GM12878 (cell line): Measurements from ENCODE around the gene OR2Y1. TPM values are rescaled to one million over a fixed set of nuclear protein-coding genes. Genes with fewer than 3 reads are reported as not detected.

ENCODE experiments used
- ATAC-seq: fragments of 200-7000 bp; cut with Tn5 transposase; 3 replicates; pipeline ENCODE4 v1.9.1; 2020; ENCODE audit warnings: mild to moderate bottlenecking, moderate library complexity
- BruUV-seq: library from RNA; stranded (reverse); fragments of 400-500 nt; replicated peaks from 2 replicates; lab custom pipeline; 2021; lab: Mats Ljungman, UMichigan
- CTCF ChIA-PET: fragments of 300-600 bp; sonication (Branson Sonifier 250); formaldehyde crosslinking; extraction: SDS; loops from one replicate; lab custom pipeline; 2021; ENCODE audit warnings: inconsistent platforms; lab: Yijun Ruan, JAX
- POLR2A ChIA-PET: fragments of 350-600 bp; formaldehyde crosslinking; extraction: SDS; loops from one replicate; lab custom pipeline; 2021; ENCODE audit warnings: inconsistent platforms; lab: Charles Lee
- RAD21 ChIA-PET: fragments of 300-600 bp; sonication (Branson Sonifier 250); formaldehyde crosslinking; loops from one replicate; lab custom pipeline; 2023; ENCODE audit warnings: antibody characterized with exemption; ENCODE audit not compliant: unreplicated experiment; lab: Charles Lee
- SMC1A ChIA-PET: fragments of 300-600 bp; sonication (Branson Sonifier 250); formaldehyde crosslinking; loops from one replicate; lab custom pipeline; 2023; ENCODE audit not compliant: unreplicated experiment, uncharacterized antibody; lab: Charles Lee
- DNase-seq: peaks from one replicate; pipeline ENCODE4 v3.0.0-alpha.2; 2011; ENCODE audit warnings: low read depth, low spot score
- FAIRE-seq: peaks from 3 replicates; lab custom pipeline; 2011; peaks lifted over from hg19 to GRCh38; lab: Jason Lieb, UNC
- H2AFZ ChIP-seq: 2 replicates; pipeline ENCODE4 v1.6.0; 2011; ENCODE audit warnings: low read depth, low read length, control low read depth; ENCODE audit not compliant: control insufficient read depth
- H3K27ac ChIP-seq: 2 replicates; pipeline ENCODE4 v1.5.1; 2011; ENCODE audit warnings: control low read depth; ENCODE audit not compliant: control insufficient read depth, insufficient read depth
- H3K27me3 ChIP-seq, 2 experiments: replicated peaks in 1 of 2; 2 replicates each; pipeline versions ENCODE4 v1.6.0 to v1.6.1; 2011; ENCODE audit warnings: low read length in 1 of 2; ENCODE audit not compliant: control insufficient read depth in 2 of 2, insufficient read depth in 2 of 2
- H3K36me3 ChIP-seq, 2 experiments: 2 replicates each; pipeline ENCODE4 v1.5.1; 2011; ENCODE audit warnings: low read length in 1 of 2; ENCODE audit not compliant: control insufficient read depth in 2 of 2, insufficient read depth in 2 of 2
- H3K4me1 ChIP-seq: 2 replicates; pipeline ENCODE4 v1.6.1; 2011; ENCODE audit warnings: mild to moderate bottlenecking, low read length, moderate library complexity, mixed read lengths; ENCODE audit not compliant: control insufficient read depth, insufficient read depth
- H3K4me2 ChIP-seq: 2 replicates; pipeline ENCODE4 v1.6.0; 2011; ENCODE audit warnings: control low read depth; ENCODE audit not compliant: control insufficient read depth, insufficient read depth
- H3K4me3 ChIP-seq: fragments of 200-600 bp; sonication (generic); 2 replicates; pipeline ENCODE4 v1.5.1; 2016
- H3K79me2 ChIP-seq: 2 replicates; pipeline ENCODE4 v1.6.0; 2011; ENCODE audit warnings: low read length; ENCODE audit not compliant: control insufficient read depth, insufficient read depth
- H3K9ac ChIP-seq: 2 replicates; pipeline ENCODE4 v1.8.0; 2011; ENCODE audit warnings: low read length, control low read depth, mixed read lengths; ENCODE audit not compliant: control insufficient read depth, insufficient read depth
- H3K9me3 ChIP-seq: replicated peaks from 3 replicates; pipeline ENCODE4 v1.5.1; 2011; ENCODE audit warnings: mild to moderate bottlenecking, low read length; ENCODE audit not compliant: control insufficient read depth, insufficient read depth
- H4K20me1 ChIP-seq: 2 replicates; pipeline ENCODE4 v1.6.0; 2011; ENCODE audit not compliant: control insufficient read depth, insufficient read depth
- BRCA1 ChIP-seq: IDR thresholded peaks from 2 replicates; pipeline ENCODE4 v1.6.1; 2011; ENCODE audit warnings: low read depth, low read length, improper control_type of control experiment
- HCFC1 ChIP-seq: fragments of 150-350 bp; IDR thresholded peaks from 2 replicates; pipeline ENCODE4 v1.6.1; 2014; ENCODE audit warnings: low read length
- KLF5 ChIP-seq: fragments of 450-650 bp; IDR thresholded peaks from 2 replicates; pipeline ENCODE4 v1.6.1; 2014; ENCODE audit warnings: mild to moderate bottlenecking; ENCODE audit not compliant: partially characterized antibody
- NFIC ChIP-seq: IDR thresholded peaks from 2 replicates; pipeline ENCODE4 v1.6.1; 2012; ENCODE audit warnings: low read depth, mild to moderate bottlenecking, inconsistent platforms, low read length, moderate library complexity
- PKNOX1 ChIP-seq: fragments of 450-650 bp; IDR thresholded peaks from 2 replicates; pipeline ENCODE4 v1.6.1; 2016; ENCODE audit warnings: mild to moderate bottlenecking
- SKIL ChIP-seq: fragments of 450-650 bp; IDR thresholded peaks from 2 replicates; pipeline ENCODE4 v1.6.1; 2017; ENCODE audit warnings: mild to moderate bottlenecking, low read depth, inconsistent platforms; ENCODE audit not compliant: poor library complexity, severe bottlenecking
- STAT3 ChIP-seq: IDR thresholded peaks from 2 replicates; pipeline ENCODE4 v1.6.1; 2011; ENCODE audit warnings: low read depth, low read length, improper control_type of control experiment
- TCF12 ChIP-seq: IDR thresholded peaks from 2 replicates; pipeline ENCODE4 v1.6.1; 2011; ENCODE audit warnings: low read depth, mild to moderate bottlenecking, low read length
- ZBTB33 ChIP-seq: fragments of 450-650 bp; IDR thresholded peaks from 2 replicates; pipeline ENCODE4 v1.6.1; 2017; ENCODE audit warnings: mild to moderate bottlenecking
- ZNF274 ChIP-seq: IDR thresholded peaks from one replicate; pipeline ENCODE4 v1.8.0; 2011; ENCODE audit not compliant: insufficient read length, insufficient read depth
- ZNF384 ChIP-seq: IDR thresholded peaks from 2 replicates; pipeline ENCODE4 v1.6.1; 2012; ENCODE audit warnings: low read depth, mild to moderate bottlenecking, low read length, improper control_type of control experiment, borderline replicate concordance
- ZNF592 ChIP-seq: fragments of 450-650 bp; IDR thresholded peaks from 2 replicates; pipeline ENCODE4 v1.6.1; 2017; ENCODE audit warnings: mild to moderate bottlenecking, moderate library complexity
- WGBS: methylation state at CpG from one replicate; pipeline ENCODE4 v1.1.6; 2016; ENCODE audit warnings: low lambda C conversion rate; ENCODE audit not compliant: insufficient replicate concordance, insufficient coverage; ENCODE audit errors: missing lambda C conversion rate; 5-methylcytosine and 5-hydroxymethylcytosine counted together
- in situ Hi-C: fragments of 300-500 bp; cut with MboI; formaldehyde crosslinking; loops from 9 replicates; pipeline ENCODE4 v1.14.3; 2018; ENCODE audit warnings: mixed read lengths
- intact Hi-C: fragments of 100-400 bp; cut with micrococcal nuclease; formaldehyde crosslinking; loops from one replicate; pipeline ENCODE4 v1.14.2; 2022; ENCODE audit not compliant: unreplicated experiment
- polyA plus RNA-seq, 11 experiments: library from polyadenylated mRNA; depleted of rRNA in 4 of 11; unstranded in 6 of 11; stranded (reverse) in 5 of 11; fragments of >200 nt; fragmentation: Nextera tagmentation in 4 of 11; fragmentation: Illumina TruSeq in 1 of 11; extraction: Ambion mirVana in 4 of 11; extraction: Trizol in 1 of 11; gene quantifications; 1 replicate in 1 of 11; 2 replicates in 10 of 11; pipeline versions ENCODE4 v1.2.1 to v1.2.3, GENCODE V29; 2011 to 2016; ENCODE audit warnings: inconsistent platforms in 2 of 11, missing spikeins in 2 of 11, low read depth in 1 of 11
- total RNA-seq, 4 experiments: library from RNA; depleted of rRNA in 3 of 4; stranded (reverse); fragments of >200 nt in 3 of 4; fragmentation: Illumina TruSeq in 1 of 4; extraction: Trizol in 1 of 4; gene quantifications; 2 replicates each; pipeline versions ENCODE4 v1.2.1 to v1.2.3, GENCODE V29; 2013 to 2021

OR2Y1 gene
- total and polyA plus RNA-seq, 10 of the 15 experiments (the other 5 are each of a cell fraction or from before 2014, with no cell fraction given) = not detected

GRCh38 chr5:180779985-180780610, 40.2 kb upstream of the OR2Y1 start:
- ChIA-PET POLR2A (no interaction called here), SMC1A (no interaction called here), CTCF (interaction anchor here (7.0 kb wide), 1 partner anchor 88 kb away, joined by 50 read pairs; no protein-coding TSS in a partner anchor)
- H3K27me3 ChIP-seq = no peaks in the 10 kb centered on the region
- H3K36me3 ChIP-seq = no peaks in the 10 kb centered on the region
- H3K4me3 ChIP-seq = no peak overlapping the region
- in situ Hi-C loops (no loop called here), intact Hi-C loops (loop anchor here (5.0 kb wide), 1 partner anchor 377 kb away; no protein-coding TSS in a partner anchor)
- 48% methylated on average over 10 of the region's 10 CpGs for WGBS
- no peak overlapping the region for H3K4me2 ChIP-seq
- no peak overlapping the region for H3K27ac ChIP-seq
- no peak for ATAC-seq
- no peak overlapping the region for H2AFZ ChIP-seq
- BruUV-seq = no TSS peak
- H3K79me2 ChIP-seq = no peaks in the 10 kb centered on the region
- no peak for DNase-seq
- TF ChIP-seq HCFC1 (no peak), ZBTB33 (no peak), ZNF274 (no peak), BRCA1 (no peak), SKIL (no peak), TCF12 (no peak), KLF5 (no peak), PKNOX1 (no peak), ZNF592 (no peak), ZNF384 (no peak), NFIC (no peak), STAT3 (no peak)
- TF ChIP-seq, all 136 proteins: peak for 0
- Histone ChIP-seq H3K4me1 (no peaks in the 10 kb centered on the region), H3K9ac (no peak overlapping the region), H3K9me3 (no peaks in the 10 kb centered on the region), H4K20me1 (no peaks in the 10 kb centered on the region)
- no peak for FAIRE-seq
- RAD21 ChIA-PET = no interaction called here
